Measurements from ENCODE around the gene TARS3.

- TF ChIP-seq CTCF (IDR thresholded peaks at IDR 0.05; ENCODE audit: low read depth, low read length): no peak
- TF ChIP-seq EZH2phosphoT487 (IDR thresholded peaks at IDR 0.05; ENCODE audit: low read depth): no peak
Measured at GRCh38 chr15:101613130-101614000, 110.9 kb downstream of the TARS3 start.

All from OCI-LY3 (cell line).